GM12878 (cell line): Measurements from ENCODE around the gene CPSF4L. TPM values are rescaled to one million over a fixed set of nuclear protein-coding genes. Genes with fewer than 3 reads are reported as not detected.

Experiments used
- ATAC-seq: fragments of 200-7000 bp; cut with Tn5 transposase; 3 replicates; pipeline ENCODE4 v1.9.1; 2020; ENCODE audit warnings: mild to moderate bottlenecking, moderate library complexity
- BruUV-seq: library from RNA; stranded (reverse); fragments of 400-500 nt; replicated peaks from 2 replicates; lab custom pipeline; 2021; lab: Mats Ljungman, UMichigan
- CTCF ChIA-PET: fragments of 300-600 bp; sonication (Branson Sonifier 250); formaldehyde crosslinking; extraction: SDS; loops from one replicate; lab custom pipeline; 2021; ENCODE audit warnings: inconsistent platforms; lab: Yijun Ruan, JAX
- POLR2A ChIA-PET: fragments of 350-600 bp; formaldehyde crosslinking; extraction: SDS; loops from one replicate; lab custom pipeline; 2021; ENCODE audit warnings: inconsistent platforms; lab: Charles Lee
- RAD21 ChIA-PET: fragments of 300-600 bp; sonication (Branson Sonifier 250); formaldehyde crosslinking; loops from one replicate; lab custom pipeline; 2023; ENCODE audit warnings: antibody characterized with exemption; ENCODE audit not compliant: unreplicated experiment; lab: Charles Lee
- SMC1A ChIA-PET: fragments of 300-600 bp; sonication (Branson Sonifier 250); formaldehyde crosslinking; loops from one replicate; lab custom pipeline; 2023; ENCODE audit not compliant: unreplicated experiment, uncharacterized antibody; lab: Charles Lee
- DNase-seq: peaks from one replicate; pipeline ENCODE4 v3.0.0-alpha.2; 2011; ENCODE audit warnings: low read depth, low spot score
- FAIRE-seq: peaks from 3 replicates; lab custom pipeline; 2011; peaks lifted over from hg19 to GRCh38; lab: Jason Lieb, UNC
- H2AFZ ChIP-seq: 2 replicates; pipeline ENCODE4 v1.6.0; 2011; ENCODE audit warnings: low read depth, low read length, control low read depth; ENCODE audit not compliant: control insufficient read depth
- H3K27ac ChIP-seq: 2 replicates; pipeline ENCODE4 v1.5.1; 2011; ENCODE audit warnings: control low read depth; ENCODE audit not compliant: control insufficient read depth, insufficient read depth
- H3K27me3 ChIP-seq, 2 experiments: replicated peaks in 1 of 2; 2 replicates each; pipeline versions ENCODE4 v1.6.0 to v1.6.1; 2011; ENCODE audit warnings: low read length in 1 of 2; ENCODE audit not compliant: control insufficient read depth in 2 of 2, insufficient read depth in 2 of 2
- H3K36me3 ChIP-seq, 2 experiments: 2 replicates each; pipeline ENCODE4 v1.5.1; 2011; ENCODE audit warnings: low read length in 1 of 2; ENCODE audit not compliant: control insufficient read depth in 2 of 2, insufficient read depth in 2 of 2
- H3K4me1 ChIP-seq: 2 replicates; pipeline ENCODE4 v1.6.1; 2011; ENCODE audit warnings: mild to moderate bottlenecking, low read length, moderate library complexity, mixed read lengths; ENCODE audit not compliant: control insufficient read depth, insufficient read depth
- H3K4me2 ChIP-seq: 2 replicates; pipeline ENCODE4 v1.6.0; 2011; ENCODE audit warnings: control low read depth; ENCODE audit not compliant: control insufficient read depth, insufficient read depth
- H3K4me3 ChIP-seq: fragments of 200-600 bp; sonication (generic); 2 replicates; pipeline ENCODE4 v1.5.1; 2016
- H3K79me2 ChIP-seq: 2 replicates; pipeline ENCODE4 v1.6.0; 2011; ENCODE audit warnings: low read length; ENCODE audit not compliant: control insufficient read depth, insufficient read depth
- H3K9ac ChIP-seq: 2 replicates; pipeline ENCODE4 v1.8.0; 2011; ENCODE audit warnings: low read length, control low read depth, mixed read lengths; ENCODE audit not compliant: control insufficient read depth, insufficient read depth
- H3K9me3 ChIP-seq: replicated peaks from 3 replicates; pipeline ENCODE4 v1.5.1; 2011; ENCODE audit warnings: mild to moderate bottlenecking, low read length; ENCODE audit not compliant: control insufficient read depth, insufficient read depth
- H4K20me1 ChIP-seq: 2 replicates; pipeline ENCODE4 v1.6.0; 2011; ENCODE audit not compliant: control insufficient read depth, insufficient read depth
- DPF2 ChIP-seq: fragments of 450-650 bp; IDR thresholded peaks from 2 replicates; pipeline ENCODE4 v1.6.1; 2017; ENCODE audit warnings: mild to moderate bottlenecking
- ETV6 ChIP-seq, 2 experiments: fragments of 450-650 bp in 1 of 2; IDR thresholded peaks in 1 of 2; conservative IDR thresholded peaks in 1 of 2; 2 replicates each; pipeline ENCODE4 v1.6.1; 2014; ENCODE audit warnings: antibody characterized with exemption in 1 of 2, borderline replicate concordance in 1 of 2, low read depth in 1 of 2, mild to moderate bottlenecking in 1 of 2, moderate library complexity in 1 of 2
- IKZF1 ChIP-seq: fragments of 450-650 bp; conservative IDR thresholded peaks from 2 replicates; pipeline ENCODE4 v1.6.1; 2017; ENCODE audit warnings: antibody characterized with exemption, mild to moderate bottlenecking
- MXI1 ChIP-seq: fragments of 150-350 bp; IDR thresholded peaks from 2 replicates; pipeline ENCODE4 v1.6.1; 2011; ENCODE audit warnings: low read depth, mild to moderate bottlenecking, inconsistent platforms, low read length, improper control_type of control experiment
- SMARCA5 ChIP-seq: fragments of 450-650 bp; IDR thresholded peaks from 2 replicates; pipeline ENCODE4 v1.6.1; 2017; ENCODE audit warnings: mild to moderate bottlenecking
- WGBS: methylation state at CpG from one replicate; pipeline ENCODE4 v1.1.6; 2016; ENCODE audit warnings: low lambda C conversion rate; ENCODE audit not compliant: insufficient replicate concordance, insufficient coverage; ENCODE audit errors: missing lambda C conversion rate; 5-methylcytosine and 5-hydroxymethylcytosine counted together
- in situ Hi-C: fragments of 300-500 bp; cut with MboI; formaldehyde crosslinking; loops from 9 replicates; pipeline ENCODE4 v1.14.3; 2018; ENCODE audit warnings: mixed read lengths
- intact Hi-C: fragments of 100-400 bp; cut with micrococcal nuclease; formaldehyde crosslinking; loops from one replicate; pipeline ENCODE4 v1.14.2; 2022; ENCODE audit not compliant: unreplicated experiment
- polyA plus RNA-seq, 11 experiments: library from polyadenylated mRNA; depleted of rRNA in 4 of 11; unstranded in 6 of 11; stranded (reverse) in 5 of 11; fragments of >200 nt; fragmentation: Nextera tagmentation in 4 of 11; fragmentation: Illumina TruSeq in 1 of 11; extraction: Ambion mirVana in 4 of 11; extraction: Trizol in 1 of 11; gene quantifications; 1 replicate in 1 of 11; 2 replicates in 10 of 11; pipeline versions ENCODE4 v1.2.1 to v1.2.3, GENCODE V29; 2011 to 2016; ENCODE audit warnings: inconsistent platforms in 2 of 11, missing spikeins in 2 of 11, low read depth in 1 of 11
- total RNA-seq, 4 experiments: library from RNA; depleted of rRNA in 3 of 4; stranded (reverse); fragments of >200 nt in 3 of 4; fragmentation: Illumina TruSeq in 1 of 4; extraction: Trizol in 1 of 4; gene quantifications; 2 replicates each; pipeline versions ENCODE4 v1.2.1 to v1.2.3, GENCODE V29; 2013 to 2021
- TF ChIP-seq, protein P1 (sequence below): fragments of 450-650 bp; IDR thresholded peaks from 2 replicates; pipeline ENCODE4 v1.6.1; 2018; ENCODE audit warnings: mild to moderate bottlenecking, low read depth, moderate library complexity; ENCODE audit not compliant: partially characterized antibody
- TF ChIP-seq, protein P2 (sequence below): fragments of 450-650 bp; IDR thresholded peaks from 2 replicates; pipeline ENCODE4 v1.6.1; 2016; ENCODE audit warnings: mild to moderate bottlenecking, moderate library complexity, borderline replicate concordance
- TF ChIP-seq, protein P3 (sequence below): fragments of 450-650 bp; IDR thresholded peaks from 2 replicates; pipeline ENCODE4 v1.6.1; 2018; ENCODE audit warnings: borderline replicate concordance, mild to moderate bottlenecking; ENCODE audit not compliant: partially characterized antibody
- TF ChIP-seq, protein P4 (sequence below): fragments of 450-650 bp; IDR thresholded peaks from 2 replicates; pipeline ENCODE4 v1.6.1; 2016; ENCODE audit warnings: mild to moderate bottlenecking

Gene CPSF4L
- total and polyA plus RNA-seq, 10 of the 15 experiments (the other 5 are each of a cell fraction or from before 2014, with no cell fraction given): not detected

DNA sequence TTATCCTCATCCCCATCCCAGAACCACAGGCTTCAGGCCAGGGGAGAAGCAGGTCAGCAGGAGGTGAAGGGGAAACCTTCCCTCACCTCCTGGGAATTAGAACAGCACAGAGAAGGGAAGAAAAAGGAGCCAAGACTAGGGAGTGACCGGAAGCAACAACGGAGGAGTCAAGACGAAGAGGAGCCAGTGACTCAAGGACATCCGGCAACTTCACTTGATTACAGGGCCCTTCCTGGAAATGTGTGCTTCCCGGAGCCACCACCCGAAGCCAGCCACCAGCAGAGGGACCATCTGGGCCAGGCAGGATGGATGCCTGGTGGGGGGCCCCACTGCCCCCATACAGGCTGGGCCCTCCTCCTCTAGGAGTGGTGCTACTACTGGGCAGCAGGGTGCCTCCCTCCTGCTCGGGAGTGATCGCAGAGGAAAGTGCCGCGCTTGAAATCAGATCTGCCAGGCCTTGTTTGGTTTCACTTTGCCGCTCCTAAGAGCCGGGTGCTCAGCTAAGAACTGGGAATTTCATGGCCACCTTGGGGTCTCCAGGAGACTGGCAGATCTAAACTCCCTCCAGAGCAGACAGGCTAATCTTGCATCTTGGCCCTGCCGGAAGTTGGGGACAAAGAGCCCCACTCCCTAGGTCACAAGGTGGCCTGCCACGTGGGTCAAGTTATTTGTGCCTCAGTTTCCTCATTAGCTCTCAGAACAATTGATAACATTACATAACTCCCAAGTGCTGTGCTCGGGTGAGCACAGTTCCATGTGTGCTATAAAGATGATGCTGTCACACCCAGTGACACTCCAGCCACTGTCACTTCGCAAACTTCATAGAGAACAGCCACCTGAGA is 43.5 kb upstream of the CPSF4L start:
- Histone ChIP-seq H3K79me2 (peaks cover 22% of the 10 kb centered on the region), H3K4me2 (peak overlapping the region; percentile 56), H3K4me3 (peak overlapping the region; percentile 41), H2AFZ (no peak overlapping the region), H3K36me3 (no peaks in the 10 kb centered on the region), H4K20me1 (no peaks in the 10 kb centered on the region), H3K27me3 (no peaks in the 10 kb centered on the region), H3K27ac (peak overlapping the region; percentile 33; the same call in 1 of the 2 replicates), H3K4me1 (peaks cover 5% of the 10 kb centered on the region; the same call in 1 of the 2 replicates), H3K9me3 (no peaks in the 10 kb centered on the region), H3K9ac (0 out of 2 replicates have a peak overlapping the region, but pooled peaks have one; percentile 13)
- DNase-seq: no peak
- BruUV-seq: no TSS peak
- ATAC-seq: peak; percentile 34
- ChIA-PET RAD21 (interaction anchor here (1.5 to 2.2 kb wide), 2 partner anchors 15 to 114 kb away, joined by 3 to 9 read pairs; no protein-coding TSS in a partner anchor), POLR2A (interaction anchor here (0.6 to 1.6 kb wide), 2 partner anchors 14 to 18 kb away, joined by 3 to 5 read pairs; no protein-coding TSS in a partner anchor), CTCF (no interaction called here), SMC1A (interaction anchor here (1.8 kb wide), 1 partner anchor 12 kb away, joined by 4 read pairs; no protein-coding TSS in a partner anchor)
- WGBS: 46% methylated on average over 16 of the region's 16 CpGs
- intact Hi-C loops: no loop called here
- in situ Hi-C loops: loop anchor here (5.0 kb wide), 1 partner anchor 33 kb away; no protein-coding TSS in a partner anchor
- FAIRE-seq: no peak
- TF ChIP-seq, protein P1, sequence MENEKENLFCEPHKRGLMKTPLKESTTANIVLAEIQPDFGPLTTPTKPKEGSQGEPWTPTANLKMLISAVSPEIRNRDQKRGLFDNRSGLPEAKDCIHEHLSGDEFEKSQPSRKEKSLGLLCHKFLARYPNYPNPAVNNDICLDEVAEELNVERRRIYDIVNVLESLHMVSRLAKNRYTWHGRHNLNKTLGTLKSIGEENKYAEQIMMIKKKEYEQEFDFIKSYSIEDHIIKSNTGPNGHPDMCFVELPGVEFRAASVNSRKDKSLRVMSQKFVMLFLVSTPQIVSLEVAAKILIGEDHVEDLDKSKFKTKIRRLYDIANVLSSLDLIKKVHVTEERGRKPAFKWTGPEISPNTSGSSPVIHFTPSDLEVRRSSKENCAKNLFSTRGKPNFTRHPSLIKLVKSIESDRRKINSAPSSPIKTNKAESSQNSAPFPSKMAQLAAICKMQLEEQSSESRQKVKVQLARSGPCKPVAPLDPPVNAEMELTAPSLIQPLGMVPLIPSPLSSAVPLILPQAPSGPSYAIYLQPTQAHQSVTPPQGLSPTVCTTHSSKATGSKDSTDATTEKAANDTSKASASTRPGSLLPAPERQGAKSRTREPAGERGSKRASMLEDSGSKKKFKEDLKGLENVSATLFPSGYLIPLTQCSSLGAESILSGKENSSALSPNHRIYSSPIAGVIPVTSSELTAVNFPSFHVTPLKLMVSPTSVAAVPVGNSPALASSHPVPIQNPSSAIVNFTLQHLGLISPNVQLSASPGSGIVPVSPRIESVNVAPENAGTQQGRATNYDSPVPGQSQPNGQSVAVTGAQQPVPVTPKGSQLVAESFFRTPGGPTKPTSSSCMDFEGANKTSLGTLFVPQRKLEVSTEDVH: no peak
- TF ChIP-seq, protein P2, sequence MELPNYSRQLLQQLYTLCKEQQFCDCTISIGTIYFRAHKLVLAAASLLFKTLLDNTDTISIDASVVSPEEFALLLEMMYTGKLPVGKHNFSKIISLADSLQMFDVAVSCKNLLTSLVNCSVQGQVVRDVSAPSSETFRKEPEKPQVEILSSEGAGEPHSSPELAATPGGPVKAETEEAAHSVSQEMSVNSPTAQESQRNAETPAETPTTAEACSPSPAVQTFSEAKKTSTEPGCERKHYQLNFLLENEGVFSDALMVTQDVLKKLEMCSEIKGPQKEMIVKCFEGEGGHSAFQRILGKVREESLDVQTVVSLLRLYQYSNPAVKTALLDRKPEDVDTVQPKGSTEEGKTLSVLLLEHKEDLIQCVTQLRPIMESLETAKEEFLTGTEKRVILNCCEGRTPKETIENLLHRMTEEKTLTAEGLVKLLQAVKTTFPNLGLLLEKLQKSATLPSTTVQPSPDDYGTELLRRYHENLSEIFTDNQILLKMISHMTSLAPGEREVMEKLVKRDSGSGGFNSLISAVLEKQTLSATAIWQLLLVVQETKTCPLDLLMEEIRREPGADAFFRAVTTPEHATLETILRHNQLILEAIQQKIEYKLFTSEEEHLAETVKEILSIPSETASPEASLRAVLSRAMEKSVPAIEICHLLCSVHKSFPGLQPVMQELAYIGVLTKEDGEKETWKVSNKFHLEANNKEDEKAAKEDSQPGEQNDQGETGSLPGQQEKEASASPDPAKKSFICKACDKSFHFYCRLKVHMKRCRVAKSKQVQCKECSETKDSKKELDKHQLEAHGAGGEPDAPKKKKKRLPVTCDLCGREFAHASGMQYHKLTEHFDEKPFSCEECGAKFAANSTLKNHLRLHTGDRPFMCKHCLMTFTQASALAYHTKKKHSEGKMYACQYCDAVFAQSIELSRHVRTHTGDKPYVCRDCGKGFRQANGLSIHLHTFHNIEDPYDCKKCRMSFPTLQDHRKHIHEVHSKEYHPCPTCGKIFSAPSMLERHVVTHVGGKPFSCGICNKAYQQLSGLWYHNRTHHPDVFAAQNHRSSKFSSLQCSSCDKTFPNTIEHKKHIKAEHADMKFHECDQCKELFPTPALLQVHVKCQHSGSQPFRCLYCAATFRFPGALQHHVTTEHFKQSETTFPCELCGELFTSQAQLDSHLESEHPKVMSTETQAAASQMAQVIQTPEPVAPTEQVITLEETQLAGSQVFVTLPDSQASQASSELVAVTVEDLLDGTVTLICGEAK: 0 out of 2 replicates have a peak, but pooled peaks have one; percentile 19
- TF ChIP-seq, protein P3, sequence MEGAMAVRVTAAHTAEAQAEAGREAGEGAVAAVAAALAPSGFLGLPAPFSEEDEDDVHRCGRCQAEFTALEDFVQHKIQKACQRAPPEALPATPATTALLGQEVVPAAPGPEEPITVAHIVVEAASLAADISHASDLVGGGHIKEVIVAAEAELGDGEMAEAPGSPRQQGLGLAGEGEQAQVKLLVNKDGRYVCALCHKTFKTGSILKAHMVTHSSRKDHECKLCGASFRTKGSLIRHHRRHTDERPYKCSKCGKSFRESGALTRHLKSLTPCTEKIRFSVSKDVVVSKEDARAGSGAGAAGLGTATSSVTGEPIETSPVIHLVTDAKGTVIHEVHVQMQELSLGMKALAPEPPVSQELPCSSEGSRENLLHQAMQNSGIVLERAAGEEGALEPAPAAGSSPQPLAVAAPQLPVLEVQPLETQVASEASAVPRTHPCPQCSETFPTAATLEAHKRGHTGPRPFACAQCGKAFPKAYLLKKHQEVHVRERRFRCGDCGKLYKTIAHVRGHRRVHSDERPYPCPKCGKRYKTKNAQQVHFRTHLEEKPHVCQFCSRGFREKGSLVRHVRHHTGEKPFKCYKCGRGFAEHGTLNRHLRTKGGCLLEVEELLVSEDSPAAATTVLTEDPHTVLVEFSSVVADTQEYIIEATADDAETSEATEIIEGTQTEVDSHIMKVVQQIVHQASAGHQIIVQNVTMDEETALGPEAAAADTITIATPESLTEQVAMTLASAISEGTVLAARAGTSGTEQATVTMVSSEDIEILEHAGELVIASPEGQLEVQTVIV: no peak
- no peak for TF ChIP-seq MXI1
- TF ChIP-seq, protein P4, sequence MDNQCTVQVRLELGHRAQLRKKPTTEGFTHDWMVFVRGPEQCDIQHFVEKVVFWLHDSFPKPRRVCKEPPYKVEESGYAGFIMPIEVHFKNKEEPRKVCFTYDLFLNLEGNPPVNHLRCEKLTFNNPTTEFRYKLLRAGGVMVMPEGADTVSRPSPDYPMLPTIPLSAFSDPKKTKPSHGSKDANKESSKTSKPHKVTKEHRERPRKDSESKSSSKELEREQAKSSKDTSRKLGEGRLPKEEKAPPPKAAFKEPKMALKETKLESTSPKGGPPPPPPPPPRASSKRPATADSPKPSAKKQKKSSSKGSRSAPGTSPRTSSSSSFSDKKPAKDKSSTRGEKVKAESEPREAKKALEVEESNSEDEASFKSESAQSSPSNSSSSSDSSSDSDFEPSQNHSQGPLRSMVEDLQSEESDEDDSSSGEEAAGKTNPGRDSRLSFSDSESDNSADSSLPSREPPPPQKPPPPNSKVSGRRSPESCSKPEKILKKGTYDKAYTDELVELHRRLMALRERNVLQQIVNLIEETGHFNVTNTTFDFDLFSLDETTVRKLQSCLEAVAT: peak; percentile 37; the same call in 1 of the 2 replicates
- no peak for TF ChIP-seq SMARCA5
- 0 out of 2 replicates have a peak, but pooled peaks have one; percentile 36 for TF ChIP-seq DPF2
- peak; percentile 42 for TF ChIP-seq IKZF1
- TF ChIP-seq ETV6 (conservative IDR thresholded peaks at IDR 0.05 in 1 of 2, IDR thresholded peaks at IDR 0.05 in 1 of 2; ENCODE audit: borderline replicate concordance in 1 of 2, low read depth in 1 of 2): no peak
